Activated CD4-positive, alpha-beta memory T cell treated with anti-CD3 and anti-CD28 coated beads, Interleukin-2, amount 10 ng/mL, durations not matched to agents 7 days and 5 days (primary cell): ENCODE results near the gene DDI1. TPM values are rescaled to one million over a fixed set of nuclear protein-coding genes. Genes with fewer than 3 reads are reported as not detected.
"Not testable (repeated sequence)": the region's sequence is repeated elsewhere in the genome, so short reads cannot be mapped to it uniquely, and the experiment has no call there.

ENCODE experiments used
- CTCF ChIA-PET: fragments of 350-600 bp; sonication (Branson Sonifier 250); formaldehyde crosslinking; loops from one replicate; lab custom pipeline; 2021; ENCODE audit warnings: antibody characterized with exemption, inconsistent platforms; lab: Charles Lee
- POLR2A ChIA-PET: fragments of 350-600 bp; sonication (Branson Sonifier 250); formaldehyde crosslinking; loops from one replicate; lab custom pipeline; 2021; ENCODE audit warnings: antibody characterized with exemption; lab: Charles Lee
- DNase-seq: peaks from one replicate; pipeline ENCODE4 v3.0.0-alpha.2; 2020
- H3K27ac Mint-ChIP-seq: one replicate; pipeline ENCODE4 v1.8.0; 2021; ENCODE audit warnings: mild to moderate bottlenecking, mixed read lengths
- H3K27me3 Mint-ChIP-seq: one replicate; pipeline ENCODE4 v1.8.0; 2021; ENCODE audit warnings: mixed read lengths
- H3K36me3 Mint-ChIP-seq: one replicate; pipeline ENCODE4 v1.8.0; 2021; ENCODE audit warnings: low read depth, mixed read lengths
- H3K4me1 Mint-ChIP-seq: one replicate; pipeline ENCODE4 v1.8.0; 2021; ENCODE audit warnings: mixed read lengths
- H3K4me3 Mint-ChIP-seq: one replicate; pipeline ENCODE4 v1.8.0; 2021; ENCODE audit warnings: mild to moderate bottlenecking, mixed read lengths
- H3K9me3 Mint-ChIP-seq: one replicate; pipeline ENCODE4 v1.8.0; 2021; ENCODE audit warnings: mixed read lengths
- total RNA-seq, 2 experiments: library from RNA; stranded (reverse); gene quantifications; one replicate each; pipeline ENCODE4 v1.2.3, GENCODE V29; 2021

Gene DDI1
- total RNA-seq, 2 experiments from 2014 or later: not detected

DNA sequence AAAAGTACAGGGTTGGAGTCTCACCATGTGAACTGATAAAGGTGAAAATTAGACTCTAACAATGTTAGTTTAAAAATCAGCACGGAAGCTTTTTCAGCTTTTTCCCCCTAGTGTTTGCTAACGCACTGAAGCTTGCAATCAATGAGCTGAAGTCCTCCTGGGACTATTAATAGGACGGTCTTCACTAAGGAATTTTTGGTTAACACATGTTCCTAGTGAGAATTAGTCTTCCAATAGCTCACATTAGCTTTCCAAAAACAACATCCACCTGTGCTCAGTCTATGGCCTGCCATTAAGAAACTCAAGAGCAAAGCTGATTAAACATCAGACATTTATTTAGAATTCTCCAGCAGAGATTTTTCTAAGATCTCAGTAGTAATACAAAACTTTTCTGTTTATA lies 26.7 kb upstream of the DDI1 start:
- Mint-ChIP-seq H3K27ac (no peak overlapping the region), H3K27me3 (no peaks in the 10 kb centered on the region), H3K9me3 (no peaks in the 10 kb centered on the region), H3K4me3 (no peak overlapping the region), H3K4me1 (no peaks in the 10 kb centered on the region), H3K36me3 (no peaks in the 10 kb centered on the region)
- POLR2A ChIA-PET: no interaction called here
- DNase-seq: no peak
- CTCF ChIA-PET: no interaction called here

DNA sequence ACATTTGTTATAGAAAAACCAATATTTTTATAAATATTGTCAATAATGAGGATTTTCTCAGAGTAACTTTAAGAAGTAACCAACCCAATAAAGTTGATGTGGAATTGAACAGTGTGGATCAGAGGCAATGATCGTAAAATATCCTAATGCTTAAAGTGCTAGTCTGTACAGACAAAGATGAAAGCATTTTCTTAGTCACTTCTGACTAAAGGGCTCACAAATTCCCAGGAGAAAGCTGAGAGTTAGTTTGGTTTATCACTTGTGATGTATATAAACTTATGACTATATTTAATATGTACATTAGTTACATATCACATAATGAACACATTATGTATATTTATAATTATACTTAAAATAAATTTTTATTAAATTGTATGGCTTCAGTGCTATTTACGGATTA lies 25.4 kb upstream of the DDI1 start:
- Mint-ChIP-seq H3K4me1 (no peaks in the 10 kb centered on the region), H3K4me3 (no peak overlapping the region)

DNA sequence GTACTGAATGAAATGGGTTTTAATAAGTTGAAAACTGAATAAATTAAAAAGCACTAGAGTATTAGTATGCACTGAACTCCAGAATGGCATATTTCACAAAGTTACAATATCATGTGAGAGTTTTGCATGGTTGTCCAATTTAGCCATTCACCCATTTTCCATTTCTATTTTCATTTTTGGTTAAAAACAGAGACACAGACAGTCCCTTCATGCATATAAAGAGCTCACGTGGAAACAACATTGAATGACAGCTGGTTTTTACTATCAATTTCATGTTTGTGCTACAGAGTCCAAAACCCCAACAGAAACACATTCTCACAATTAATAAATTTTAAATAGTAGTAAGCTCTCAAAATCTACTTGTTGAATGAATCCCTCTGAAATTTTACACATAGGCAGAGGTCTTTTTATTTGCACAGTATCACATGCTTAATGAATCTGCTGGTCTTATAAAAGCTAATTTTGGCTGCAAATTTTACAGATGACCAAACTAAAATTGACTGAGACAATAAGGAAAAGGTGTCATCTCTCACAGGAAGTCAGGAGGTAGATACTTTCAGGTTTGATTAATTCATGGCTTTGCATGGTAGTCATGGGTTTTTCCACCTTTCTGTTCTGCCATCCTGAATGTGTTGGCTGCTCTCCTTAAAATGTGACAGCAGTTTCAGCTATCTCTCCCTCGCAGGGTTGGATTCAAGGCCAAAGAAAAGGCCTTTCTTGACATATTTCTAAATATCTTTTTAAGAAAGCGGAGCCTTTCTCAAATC lies 20.6 kb upstream of the DDI1 start:
- Mint-ChIP-seq H3K27me3 (no peaks in the 10 kb centered on the region), H3K4me3 (no peak overlapping the region), H3K9me3 (no peaks in the 10 kb centered on the region), H3K4me1 (no peaks in the 10 kb centered on the region), H3K27ac (no peak overlapping the region), H3K36me3 (no peaks in the 10 kb centered on the region)
- POLR2A ChIA-PET: no interaction called here
- CTCF ChIA-PET: no interaction called here
- DNase-seq: no peak

More for the DNA sequence above, 25.4 kb upstream of the DDI1 start:
- Mint-ChIP-seq H3K27ac (no peak overlapping the region), H3K36me3 (no peaks in the 10 kb centered on the region), H3K9me3 (no peaks in the 10 kb centered on the region), H3K27me3 (no peaks in the 10 kb centered on the region)
- CTCF ChIA-PET: no interaction called here
- POLR2A ChIA-PET: no interaction called here
- DNase-seq: no peak

DNA sequence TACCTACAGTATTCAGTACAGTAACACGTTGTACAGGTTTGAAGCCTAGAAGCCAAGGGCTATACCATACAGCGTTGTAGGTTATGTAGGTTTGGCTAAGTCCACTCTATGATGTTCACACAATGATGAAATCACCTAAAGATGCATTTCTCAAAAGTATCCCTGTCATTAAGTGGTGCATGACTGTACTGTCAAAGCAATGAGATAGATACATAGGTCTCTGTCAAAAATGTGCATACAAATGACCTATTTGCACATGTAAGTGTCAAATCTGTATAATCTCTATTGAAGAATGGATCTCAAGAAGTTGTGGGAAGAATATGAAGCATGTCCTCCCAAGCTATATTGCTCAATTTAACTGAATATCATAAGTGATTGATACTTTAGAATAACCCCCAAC lies 11.9 kb upstream of the DDI1 start:
- H3K4me3 Mint-ChIP-seq: no peak overlapping the region
- DNase-seq: no peak
- no peaks in the 10 kb centered on the region for H3K9me3 Mint-ChIP-seq
- H3K27ac Mint-ChIP-seq: no peak overlapping the region
- no peaks in the 10 kb centered on the region for H3K27me3 Mint-ChIP-seq
- no peaks in the 10 kb centered on the region for H3K36me3 Mint-ChIP-seq
- ChIA-PET POLR2A (no interaction called here), CTCF (no interaction called here)
- H3K4me1 Mint-ChIP-seq: no peaks in the 10 kb centered on the region

DNA sequence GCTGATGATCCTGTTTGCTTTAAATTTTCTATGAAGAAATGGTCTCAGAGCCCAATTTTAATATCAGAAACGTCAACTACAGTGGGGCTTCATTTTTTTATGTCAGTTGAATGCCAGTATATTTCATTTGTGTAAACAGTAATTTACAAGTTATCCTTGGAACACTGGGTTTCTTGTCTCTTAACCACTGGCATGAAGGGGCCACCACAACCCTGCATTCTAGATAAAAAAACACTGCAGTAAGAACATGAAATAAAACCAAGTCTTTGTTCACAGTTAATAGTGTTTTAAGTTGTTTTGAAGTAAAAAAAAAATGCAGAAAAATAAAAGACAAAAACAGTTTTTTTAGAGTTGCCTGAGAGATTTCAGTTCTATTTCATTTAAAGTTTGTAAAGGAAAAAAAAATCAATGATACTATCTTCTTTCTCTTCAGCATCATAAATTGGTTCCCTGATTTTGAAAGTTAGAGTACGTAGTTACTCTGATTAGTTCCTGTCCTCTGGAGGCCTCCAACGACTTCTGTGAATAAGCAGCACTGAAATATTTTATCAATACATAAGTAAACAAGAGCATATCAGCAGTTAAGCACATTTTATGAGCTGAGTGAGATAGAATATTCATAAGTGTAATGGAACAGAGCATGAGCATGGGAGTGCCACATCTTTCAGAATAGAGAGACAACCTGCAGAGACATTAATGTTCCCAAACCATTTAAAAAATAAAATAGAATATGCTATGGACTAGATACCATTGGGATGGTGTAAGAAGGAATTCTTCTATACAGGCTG lies 7.8 kb upstream of the DDI1 start:
- Mint-ChIP-seq H3K27me3 (no peaks in the 10 kb centered on the region), H3K27ac (no peak overlapping the region)
- CTCF ChIA-PET: no interaction called here

DNA sequence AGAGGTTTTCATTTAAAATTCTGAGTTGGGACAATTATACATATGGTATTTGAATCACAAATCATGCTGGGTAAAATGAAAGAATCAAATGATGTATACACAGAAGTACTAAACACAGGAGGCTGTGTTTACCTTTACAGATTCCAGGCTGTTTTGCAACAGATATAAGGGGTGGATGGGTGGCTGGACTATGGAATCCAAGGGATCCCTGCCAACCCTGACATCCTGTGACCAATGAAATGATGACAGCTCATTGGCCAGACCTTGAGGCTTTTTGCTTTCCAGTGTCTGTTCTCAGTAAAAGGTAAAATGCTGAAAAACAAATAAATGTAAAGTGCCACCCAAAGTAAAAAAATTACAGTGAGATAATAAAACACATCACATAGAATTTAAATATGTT lies 3.3 kb upstream of the DDI1 start:
- Mint-ChIP-seq H3K4me3 (no peak overlapping the region), H3K27ac (no peak overlapping the region), H3K4me1 (no peaks in the 10 kb centered on the region), H3K9me3 (peaks cover 2% of the 10 kb centered on the region), H3K36me3 (no peaks in the 10 kb centered on the region), H3K27me3 (no peaks in the 10 kb centered on the region)
- ChIA-PET POLR2A (no interaction called here), CTCF (no interaction called here)
- DNase-seq: no peak

More for the DNA sequence above, 7.8 kb upstream of the DDI1 start:
- no peaks in the 10 kb centered on the region for H3K9me3 Mint-ChIP-seq
- no peaks in the 10 kb centered on the region for H3K4me1 Mint-ChIP-seq
- no peaks in the 10 kb centered on the region for H3K36me3 Mint-ChIP-seq
- H3K4me3 Mint-ChIP-seq: no peak overlapping the region
- POLR2A ChIA-PET: no interaction called here
- DNase-seq: no peak

DNA sequence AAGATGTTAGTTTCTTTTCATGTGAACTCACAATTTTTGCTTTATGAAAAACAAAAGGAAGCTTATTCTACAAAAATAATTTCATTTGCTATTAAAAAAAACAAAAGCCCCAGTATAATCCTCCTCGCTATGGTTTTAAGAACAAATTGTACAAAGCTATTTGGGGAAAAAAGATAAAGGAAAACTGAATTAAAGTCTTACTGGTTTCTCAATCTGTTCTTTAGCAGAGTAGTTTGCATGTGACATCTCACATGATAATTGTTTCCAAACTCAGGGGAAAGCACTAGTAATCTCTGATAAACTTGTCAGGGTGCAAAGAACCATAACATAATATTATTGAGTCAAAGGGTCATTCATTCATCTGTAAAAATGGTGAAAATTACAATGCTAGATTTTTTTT lies 2.9 kb upstream of the DDI1 start:
- Mint-ChIP-seq H3K4me1 (no peaks in the 10 kb centered on the region), H3K4me3 (no peak overlapping the region), H3K36me3 (no peaks in the 10 kb centered on the region), H3K27ac (no peak overlapping the region), H3K9me3 (peaks cover 2% of the 10 kb centered on the region), H3K27me3 (no peaks in the 10 kb centered on the region)
- DNase-seq: no peak
- ChIA-PET POLR2A (no interaction called here), CTCF (no interaction called here)

DNA sequence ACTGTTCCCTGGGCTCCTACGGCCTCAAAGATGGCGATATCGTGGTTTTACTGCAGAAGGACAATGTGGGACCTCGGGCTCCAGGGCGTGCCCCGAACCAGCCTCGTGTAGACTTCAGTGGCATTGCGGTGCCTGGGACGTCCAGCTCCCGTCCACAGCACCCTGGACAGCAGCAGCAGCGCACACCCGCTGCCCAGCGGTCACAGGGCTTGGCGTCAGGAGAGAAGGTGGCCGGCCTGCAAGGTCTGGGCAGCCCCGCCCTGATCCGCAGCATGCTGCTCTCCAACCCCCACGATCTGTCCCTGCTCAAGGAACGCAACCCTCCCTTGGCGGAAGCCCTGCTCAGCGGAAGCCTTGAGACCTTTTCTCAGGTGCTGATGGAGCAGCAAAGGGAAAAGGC lies 555 bp downstream of the DDI1 start:
- H3K27me3 Mint-ChIP-seq: no peaks in the 10 kb centered on the region
- H3K9me3 Mint-ChIP-seq: peaks cover 2% of the 10 kb centered on the region
- H3K27ac Mint-ChIP-seq: no peak overlapping the region
- no peak overlapping the region for H3K4me3 Mint-ChIP-seq
- CTCF ChIA-PET: no interaction called here
- no peaks in the 10 kb centered on the region for H3K4me1 Mint-ChIP-seq
- POLR2A ChIA-PET: no interaction called here
- DNase-seq: no peak
- H3K36me3 Mint-ChIP-seq: no peaks in the 10 kb centered on the region

DNA sequence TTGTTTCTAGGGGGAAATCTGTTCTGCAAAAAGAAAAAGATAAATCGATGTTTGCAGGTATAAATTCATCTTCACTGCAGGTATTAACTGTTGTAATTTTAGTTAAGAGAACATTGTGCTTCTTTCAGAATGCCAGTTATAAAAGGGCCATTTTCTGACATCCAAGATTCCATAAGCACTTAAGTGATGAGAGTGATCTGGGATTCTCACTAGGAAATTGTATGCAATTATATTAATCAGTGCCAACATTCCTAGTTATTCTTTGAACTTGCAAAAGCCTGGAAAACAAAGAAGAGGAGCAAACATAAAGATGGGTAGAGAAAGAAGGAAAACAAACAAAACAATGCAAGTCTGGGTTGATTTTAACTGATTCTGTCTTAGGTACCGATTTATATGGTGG lies 5.4 kb downstream of the DDI1 start:
- Mint-ChIP-seq H3K36me3 (no peaks in the 10 kb centered on the region), H3K27me3 (no peaks in the 10 kb centered on the region), H3K4me3 (no peak overlapping the region), H3K4me1 (no peaks in the 10 kb centered on the region), H3K27ac (no peak overlapping the region), H3K9me3 (peaks cover 2% of the 10 kb centered on the region)
- no peak for DNase-seq
- CTCF ChIA-PET: no interaction called here
- POLR2A ChIA-PET: no interaction called here

DNA sequence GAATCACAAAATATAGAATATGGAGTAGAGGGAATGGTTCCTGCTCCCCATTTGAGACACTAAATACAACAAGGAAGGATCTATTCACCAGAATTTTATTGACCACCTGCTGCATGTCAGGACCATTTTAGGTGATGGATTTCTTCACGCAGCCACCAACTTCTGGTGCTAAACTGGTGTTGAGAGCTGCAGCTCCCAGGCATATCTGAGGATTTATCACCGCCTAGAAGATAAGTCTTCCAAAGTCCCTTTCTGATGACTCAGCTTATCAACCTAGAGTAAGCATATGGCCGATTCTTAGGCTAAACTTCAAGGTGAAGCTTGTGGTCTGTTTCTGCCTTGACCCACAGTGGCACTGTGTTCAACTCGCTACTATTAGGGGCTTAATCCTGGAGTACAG lies 6.7 kb downstream of the DDI1 start:
- no peak overlapping the region for H3K4me3 Mint-ChIP-seq
- ChIA-PET CTCF (no interaction called here), POLR2A (no interaction called here)
- H3K4me1 Mint-ChIP-seq: no peaks in the 10 kb centered on the region
- no peak for DNase-seq
- no peaks in the 10 kb centered on the region for H3K36me3 Mint-ChIP-seq
- H3K9me3 Mint-ChIP-seq: no peaks in the 10 kb centered on the region
- no peak overlapping the region for H3K27ac Mint-ChIP-seq
- no peaks in the 10 kb centered on the region for H3K27me3 Mint-ChIP-seq

DNA sequence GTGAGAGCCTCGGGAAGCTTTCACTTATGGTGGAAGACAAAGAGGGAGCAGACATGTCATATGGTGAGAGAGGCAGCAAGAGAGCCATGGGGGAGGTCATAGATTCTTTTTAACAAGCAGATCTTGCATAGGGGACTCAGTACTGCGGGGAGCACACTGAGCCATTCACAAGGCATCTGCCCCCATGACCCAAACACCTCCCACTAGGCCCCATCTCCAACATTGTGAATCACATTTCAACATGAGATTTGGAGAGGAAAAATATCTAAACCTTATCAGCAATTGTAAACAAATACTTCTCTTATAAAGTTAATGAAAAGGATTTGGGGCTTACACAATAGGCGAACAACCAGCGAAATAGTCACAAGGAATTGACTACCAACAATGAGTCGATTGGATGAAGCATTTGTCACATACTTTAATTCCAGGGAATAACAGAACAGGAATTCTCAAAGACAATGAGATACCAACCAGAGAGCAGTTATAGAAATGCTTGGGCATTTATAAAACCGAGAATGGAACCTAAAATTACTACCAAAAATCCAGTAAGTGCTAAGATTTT lies 7.3 kb downstream of the DDI1 start:
- POLR2A ChIA-PET: no interaction called here
- Mint-ChIP-seq H3K27ac (no peak overlapping the region), H3K4me3 (no peak overlapping the region), H3K36me3 (no peaks in the 10 kb centered on the region), H3K9me3 (no peaks in the 10 kb centered on the region), H3K27me3 (no peaks in the 10 kb centered on the region), H3K4me1 (no peaks in the 10 kb centered on the region)
- no peak for DNase-seq
- CTCF ChIA-PET: no interaction called here

DNA sequence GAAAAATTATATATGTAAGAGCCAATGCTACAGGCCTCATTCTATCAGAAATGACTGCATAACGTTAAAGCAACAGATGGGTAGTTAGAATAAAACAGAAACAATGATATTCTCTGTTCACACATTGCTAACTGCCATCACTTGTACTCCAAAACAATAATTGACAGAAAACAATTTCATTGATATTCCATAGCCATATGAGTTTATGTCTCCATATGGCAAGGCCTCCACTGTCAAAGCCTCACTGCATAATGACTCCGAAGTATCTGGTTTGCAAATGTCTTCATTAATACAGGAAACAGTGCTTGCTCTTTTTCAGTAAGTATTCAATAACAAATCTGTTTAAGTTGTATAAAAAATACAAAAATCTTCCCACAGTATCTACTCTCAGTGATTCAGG lies 9.9 kb downstream of the DDI1 start:
- H3K27ac Mint-ChIP-seq: no peak overlapping the region
- CTCF ChIA-PET: no interaction called here
- H3K36me3 Mint-ChIP-seq: no peaks in the 10 kb centered on the region
- no peak overlapping the region for H3K4me3 Mint-ChIP-seq
- DNase-seq: no peak
- H3K4me1 Mint-ChIP-seq: no peaks in the 10 kb centered on the region
- H3K27me3 Mint-ChIP-seq: no peaks in the 10 kb centered on the region
- POLR2A ChIA-PET: no interaction called here
- H3K9me3 Mint-ChIP-seq: no peaks in the 10 kb centered on the region

DNA sequence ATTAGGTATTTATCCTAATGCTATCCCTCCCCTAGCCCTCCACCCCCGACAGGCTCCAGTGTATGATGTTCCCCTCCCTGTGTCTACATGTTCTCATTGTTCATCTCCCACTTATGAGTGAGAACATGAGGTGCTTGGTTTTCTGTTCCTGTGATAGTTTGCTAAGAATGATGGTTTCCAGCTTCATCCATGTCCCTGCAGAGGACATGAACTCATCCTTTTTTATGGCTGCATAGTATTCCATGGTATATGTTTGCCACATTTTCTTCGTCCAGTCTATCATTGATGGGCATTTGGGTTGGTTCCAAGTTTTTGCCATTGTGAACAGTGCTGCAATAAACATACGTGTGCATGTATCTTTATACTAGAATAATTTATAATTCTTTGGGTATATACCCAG lies 10.4 kb downstream of the DDI1 start:
- POLR2A ChIA-PET, H3K4me3 Mint-ChIP-seq, DNase-seq, H3K36me3 Mint-ChIP-seq, H3K9me3 Mint-ChIP-seq, H3K27me3 Mint-ChIP-seq, H3K4me1 Mint-ChIP-seq, H3K27ac Mint-ChIP-seq, CTCF ChIA-PET: not testable (repeated sequence)
